Measurements from ENCODE around the gene TFR2. TPM values are rescaled to one million over a fixed set of nuclear protein-coding genes. Genes with fewer than 3 reads are reported as not detected.

Gene TFR2
- total and polyA plus RNA-seq, 4 donors, result 0.45 to 2.1 TPM; not detected in 2

DNA sequence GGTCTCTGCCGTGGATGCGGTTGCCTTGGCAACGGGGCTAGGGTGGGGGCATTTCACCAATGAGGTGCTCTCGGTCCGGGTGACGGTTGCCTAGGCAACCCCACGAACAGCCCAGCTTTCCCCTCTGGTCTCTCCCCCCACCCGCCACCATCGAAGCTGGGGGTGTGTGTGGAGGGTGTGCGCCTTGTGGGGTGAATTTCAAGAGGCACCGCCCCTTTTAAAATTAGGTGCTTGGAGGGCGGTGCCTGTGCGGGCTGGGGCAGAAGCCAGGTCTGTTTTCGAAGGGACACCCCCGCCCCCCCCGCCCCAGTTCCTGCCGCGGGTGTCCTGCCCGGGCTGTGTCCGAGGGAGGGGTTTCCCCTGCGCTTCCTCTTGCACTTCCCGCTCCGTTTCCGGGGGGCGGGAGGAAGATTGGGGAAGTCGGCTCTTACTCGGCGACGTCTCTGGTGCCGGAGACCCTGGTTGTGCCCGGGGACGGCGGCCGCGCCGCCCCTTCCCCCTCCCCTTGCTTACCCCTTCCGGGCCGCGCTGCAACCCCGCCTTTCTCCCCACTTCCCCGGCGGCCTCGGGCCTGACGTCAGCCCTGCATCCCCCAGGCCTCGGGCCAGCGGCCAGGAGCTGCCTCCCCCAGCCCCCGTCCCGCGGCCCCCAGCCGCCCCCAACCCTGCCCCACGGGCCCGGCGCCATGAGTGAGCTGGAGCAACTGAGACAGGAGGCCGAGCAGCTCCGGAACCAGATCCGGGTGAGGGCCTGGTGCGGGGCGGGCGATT, 34.4 kb upstream of the TFR2 start:
- 0 to 1% methylated on average over 53 to 59 of the region's 59 CpGs for WGBS, 2 donors
- Histone ChIP-seq H3K27ac (ENCODE audit: low read depth in 1 of 2, low read length in 2 of 2) (no peak overlapping the region), H3K4me1 (ENCODE audit: control insufficient read depth in 1 of 2, insufficient read depth in 2 of 2, low read length in 2 of 2) (no peaks in the 10 kb centered on the region), H3K4me3 (ENCODE audit: low read length in 2 of 2) (peak overlapping the region; percentile 54 to 75), H3K36me3 (ENCODE audit: control insufficient read depth in 1 of 2, insufficient read depth in 2 of 2, low read length in 1 of 2) (peaks cover 0 to 5% of the 10 kb centered on the region in 2 donors), H3K27me3 (ENCODE audit: control insufficient read depth in 1 of 2, insufficient read depth in 2 of 2, low read length in 1 of 2) (no peaks in the 10 kb centered on the region), H3K9me3 (ENCODE audit: control insufficient read depth, low read length) (no peaks in the 10 kb centered on the region)
- ATAC-seq (ENCODE audit: low FRiP score) (peak; percentile 34), DNase-seq (peak; percentile 90 to 92)
- intact Hi-C loops (cut with DNase I), result loop anchor here in 1 of 2 donors (5.0 kb wide), 1 partner anchor 88 kb away; the partner anchor contains the start of genes FBXO24 and LRCH4

DNA sequence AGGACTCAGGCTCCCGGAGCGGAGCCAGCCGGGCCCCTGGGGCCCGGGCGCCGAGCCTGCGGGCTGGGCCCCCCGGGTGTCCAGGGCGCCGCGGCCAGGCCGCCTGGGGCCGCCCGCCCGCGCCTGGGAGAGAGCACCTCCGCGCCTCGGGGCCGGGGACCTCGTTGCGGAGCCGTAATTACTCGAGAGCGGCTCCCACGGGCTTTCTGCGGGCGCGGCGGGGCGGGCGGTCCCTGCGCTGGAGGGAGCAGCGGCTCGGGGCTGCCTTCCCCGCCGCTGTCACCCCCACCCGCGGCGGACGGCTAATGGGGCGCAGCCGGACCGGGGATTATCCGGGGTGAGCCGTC, 33.7 kb upstream of the TFR2 start:
- Histone ChIP-seq H3K36me3 (ENCODE audit: control insufficient read depth in 1 of 2, insufficient read depth in 2 of 2, low read length in 1 of 2) (peaks cover 0 to 5% of the 10 kb centered on the region in 2 donors), H3K4me1 (ENCODE audit: control insufficient read depth in 1 of 2, insufficient read depth in 2 of 2, low read length in 2 of 2) (no peaks in the 10 kb centered on the region), H3K27me3 (ENCODE audit: control insufficient read depth in 1 of 2, insufficient read depth in 2 of 2, low read length in 1 of 2) (no peaks in the 10 kb centered on the region), H3K9me3 (ENCODE audit: control insufficient read depth, low read length) (no peaks in the 10 kb centered on the region), H3K27ac (ENCODE audit: low read depth in 1 of 2, low read length in 2 of 2) (peak overlapping the region; percentile 2 to 16), H3K4me3 (ENCODE audit: low read length in 2 of 2) (peak overlapping the region; percentile 54 to 75)
- WGBS, 2 donors, result 0% methylated on average over 37 to 46 of the region's 46 CpGs
- DNase-seq, result no peak
- no peak for ATAC-seq (ENCODE audit: low FRiP score)
- intact Hi-C loops (cut with DNase I), result loop anchor here in 1 of 2 donors (5.0 kb wide), 1 partner anchor 88 kb away; the partner anchor contains the start of genes FBXO24 and LRCH4

DNA sequence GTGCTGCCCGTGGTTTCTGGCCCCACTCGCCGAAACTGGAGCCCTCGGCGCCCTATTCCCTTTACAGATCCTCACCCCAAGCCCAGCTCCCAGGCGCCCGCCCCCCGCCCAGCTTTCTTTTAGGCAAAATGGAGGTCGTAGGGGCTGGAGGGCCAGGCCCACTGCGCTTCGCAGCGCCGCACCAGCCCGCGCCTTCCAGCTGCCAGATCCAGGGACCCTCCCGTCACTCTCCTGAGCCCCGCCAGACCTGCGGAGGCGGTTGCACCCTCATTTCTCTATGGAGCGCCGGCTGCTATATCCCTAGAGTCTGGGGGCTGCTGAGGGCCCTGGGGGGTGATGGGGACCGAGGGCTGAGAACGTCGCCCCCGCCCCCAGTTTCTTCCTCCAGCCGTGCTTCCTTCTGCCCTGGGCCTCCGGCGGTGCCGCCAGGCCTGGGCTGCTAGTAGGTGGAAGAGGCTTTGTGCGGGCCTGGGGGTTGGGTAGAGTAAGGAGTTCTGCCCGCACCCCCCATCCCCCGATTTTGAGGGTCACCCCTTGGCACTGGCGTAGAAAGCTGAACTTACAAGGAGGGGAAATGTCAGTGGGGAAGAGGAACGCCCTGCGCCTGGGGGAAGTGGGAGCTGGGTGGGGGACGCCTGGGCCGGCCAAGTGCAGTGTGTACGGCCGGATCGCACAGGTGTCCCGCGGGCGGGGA, 33.2 kb upstream of the TFR2 start:
- Histone ChIP-seq H3K4me1 (ENCODE audit: control insufficient read depth in 1 of 2, insufficient read depth in 2 of 2, low read length in 2 of 2) (no peaks in the 10 kb centered on the region), H3K36me3 (ENCODE audit: control insufficient read depth in 1 of 2, insufficient read depth in 2 of 2, low read length in 1 of 2) (peaks cover 0 to 5% of the 10 kb centered on the region in 2 donors), H3K27ac (ENCODE audit: low read depth in 1 of 2, low read length in 2 of 2) (peak overlapping the region; percentile 2 to 61), H3K27me3 (ENCODE audit: control insufficient read depth in 1 of 2, insufficient read depth in 2 of 2, low read length in 1 of 2) (no peaks in the 10 kb centered on the region), H3K9me3 (ENCODE audit: control insufficient read depth, low read length) (no peaks in the 10 kb centered on the region), H3K4me3 (ENCODE audit: low read length in 2 of 2) (peak overlapping the region; percentile 54 to 75)
- ATAC-seq (ENCODE audit: low FRiP score), result no peak
- peak; percentile 70 to 80 for DNase-seq
- intact Hi-C loops (cut with DNase I), result loop anchor here (5.0 kb wide), 2 partner anchors 62 to 87 kb away; partner anchors contain the start of genes FBXO24 (in 1 of the 2), LRCH4 (in 1 of the 2) and MOSPD3 (in 1 of the 2)
- WGBS, 2 donors, result 0 to 1% methylated on average over 42 to 43 of the region's 43 CpGs

DNA sequence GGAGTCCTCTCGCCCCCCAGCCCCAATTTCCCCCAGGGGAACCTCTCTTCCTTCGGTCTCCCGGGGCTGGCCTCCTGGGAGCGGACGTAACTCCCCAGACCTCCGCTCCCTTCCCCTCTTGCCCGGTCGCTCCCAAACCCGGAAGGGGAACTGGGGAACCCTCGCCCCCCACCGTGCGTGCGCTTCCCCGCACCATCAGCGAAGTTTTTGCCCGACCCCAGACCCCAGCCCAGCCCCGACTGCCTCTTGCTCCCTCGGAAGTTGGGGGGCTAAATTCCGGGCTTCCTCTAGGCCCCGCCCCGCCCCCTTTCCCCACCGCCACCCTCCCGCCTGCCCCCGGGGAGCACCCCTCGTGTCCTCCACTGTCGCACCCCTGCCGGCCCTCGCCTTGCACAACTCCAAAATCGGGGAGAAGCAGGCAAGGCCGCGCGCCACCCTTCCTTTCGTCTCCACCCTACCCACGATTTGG, 32.6 kb upstream of the TFR2 start:
- 1 to 2% methylated on average over 12 to 34 of the region's 34 CpGs for WGBS, 2 donors
- Histone ChIP-seq H3K27me3 (ENCODE audit: control insufficient read depth in 1 of 2, insufficient read depth in 2 of 2, low read length in 1 of 2) (no peaks in the 10 kb centered on the region), H3K4me1 (ENCODE audit: control insufficient read depth in 1 of 2, insufficient read depth in 2 of 2, low read length in 2 of 2) (no peaks in the 10 kb centered on the region), H3K36me3 (ENCODE audit: control insufficient read depth in 1 of 2, insufficient read depth in 2 of 2, low read length in 1 of 2) (peaks cover 0 to 5% of the 10 kb centered on the region in 2 donors), H3K4me3 (ENCODE audit: low read length in 2 of 2) (peak overlapping the region; percentile 54 to 75), H3K27ac (ENCODE audit: low read depth in 1 of 2, low read length in 2 of 2) (peak overlapping the region; percentile 6 to 80), H3K9me3 (ENCODE audit: control insufficient read depth, low read length) (no peaks in the 10 kb centered on the region)
- intact Hi-C loops (cut with DNase I), result loop anchor here (1.0 to 5.0 kb wide), 2 partner anchors 62 kb away; partner anchors contain the start of gene MOSPD3 (in 2 of the 2)
- DNase-seq (peak; percentile 73 to 87), ATAC-seq (ENCODE audit: low FRiP score) (peak; percentile 3)

DNA sequence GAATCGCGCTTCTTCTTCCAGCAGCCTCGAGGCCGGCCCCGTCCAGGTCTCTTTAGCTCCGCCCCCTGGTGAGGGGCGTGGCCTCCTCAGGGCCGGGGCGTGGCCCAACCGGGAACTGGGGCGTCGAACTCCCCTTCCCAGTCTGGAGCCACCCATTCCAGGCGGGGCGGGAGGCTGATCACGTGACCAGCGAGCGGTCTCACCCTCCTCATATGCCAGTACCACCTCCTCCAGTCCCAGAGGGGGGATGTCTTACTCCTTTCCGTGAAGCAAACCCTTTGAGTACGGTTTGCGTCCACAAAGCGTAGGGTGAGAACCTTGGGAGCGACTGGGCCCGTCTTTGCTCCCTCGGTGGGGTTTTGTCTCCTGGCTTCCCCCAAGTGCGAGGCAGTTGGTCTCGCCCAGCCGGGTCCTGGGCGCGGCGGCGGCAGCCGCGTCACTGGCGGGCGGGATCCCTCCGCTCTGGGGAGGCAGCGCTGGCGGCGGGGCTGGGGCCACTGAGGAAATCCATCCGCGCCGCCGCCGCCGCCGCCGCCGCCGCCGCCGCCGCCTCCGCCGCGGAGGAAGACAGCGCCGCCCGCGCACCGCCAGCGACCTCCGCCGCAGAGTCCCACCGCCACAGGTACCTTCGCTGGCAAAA, 32.1 kb upstream of the TFR2 start, which contains the start of gene GNB2:
GNB2 (plus strand) TSS at position 439 of the 640 bp plus-strand sequence. CDS start 2,526 bp downstream, outside the sequence.
- Histone ChIP-seq H3K36me3 (ENCODE audit: control insufficient read depth in 1 of 2, insufficient read depth in 2 of 2, low read length in 1 of 2) (peaks cover 0 to 4% of the 10 kb centered on the region in 2 donors), H3K9me3 (ENCODE audit: control insufficient read depth, low read length) (no peaks in the 10 kb centered on the region), H3K27me3 (ENCODE audit: control insufficient read depth in 1 of 2, insufficient read depth in 2 of 2, low read length in 1 of 2) (no peaks in the 10 kb centered on the region), H3K27ac (ENCODE audit: low read depth in 1 of 2, low read length in 2 of 2) (peak within 1 kb of the TSS; percentile 6 to 90), H3K4me3 (ENCODE audit: low read length in 2 of 2) (peak within 1 kb of the TSS; percentile 54 to 75), H3K4me1 (ENCODE audit: control insufficient read depth in 1 of 2, insufficient read depth in 2 of 2, low read length in 2 of 2) (no peaks in the 10 kb centered on the region)
- 0% methylated on average over 55 to 65 of the region's 65 CpGs for WGBS, 2 donors
- ATAC-seq (ENCODE audit: low FRiP score) (peak; percentile 95), DNase-seq (peak; percentile 100)
- intact Hi-C loops (cut with DNase I), result loop anchor here (1.0 to 5.0 kb wide), 2 partner anchors 61 kb away; partner anchors contain the start of gene MOSPD3 (in 2 of the 2)

DNA sequence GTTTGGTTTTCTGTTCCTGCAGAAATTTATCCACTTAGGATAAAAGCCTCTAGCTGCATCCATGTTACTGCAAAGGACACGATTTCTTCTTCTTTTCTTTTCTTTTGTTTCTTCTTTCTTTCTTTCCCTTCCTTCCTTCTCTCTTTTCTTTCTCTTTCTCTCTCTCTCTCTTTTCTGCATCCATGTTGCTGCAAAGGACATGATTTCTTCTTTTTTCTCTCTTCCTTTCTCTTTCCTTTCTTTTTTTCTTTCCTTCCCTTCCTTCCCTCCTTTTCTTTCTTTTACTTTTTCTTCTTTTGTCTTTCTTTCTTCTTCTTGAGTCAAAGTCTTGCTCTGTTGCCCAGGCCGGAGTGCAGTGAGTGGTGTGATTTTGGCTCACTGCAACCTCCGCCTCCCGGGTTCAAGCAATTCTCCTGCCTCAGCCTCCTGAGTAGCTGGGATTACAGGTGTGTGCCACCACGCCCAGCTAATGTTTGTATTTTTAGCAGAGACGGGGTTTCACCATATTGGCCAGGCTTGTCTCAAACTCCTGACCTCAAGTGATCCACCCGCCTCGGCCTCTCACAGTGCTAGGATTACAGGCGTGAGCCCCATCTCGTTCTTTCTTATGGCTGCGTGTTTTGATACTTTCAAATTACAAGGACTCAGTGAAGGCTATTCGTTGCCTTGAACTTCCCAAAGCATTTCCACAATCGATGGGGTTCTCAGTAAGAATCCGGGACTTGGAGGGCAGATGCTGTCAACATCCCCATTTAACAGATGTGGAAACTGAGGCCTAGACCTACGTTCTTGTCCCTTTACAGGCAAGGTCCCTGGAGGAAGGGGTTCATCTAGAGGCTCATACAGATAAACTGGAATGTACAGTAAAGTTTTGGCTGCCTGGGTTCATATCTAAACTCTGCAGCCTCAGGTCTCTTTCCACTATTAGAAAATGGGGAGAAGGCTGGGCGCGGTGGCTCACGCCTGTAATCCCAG, 30.3 kb upstream of the TFR2 start:
- H3K9me3 ChIP-seq (ENCODE audit: control insufficient read depth, low read length), result no peaks in the 10 kb centered on the region
- 90 to 91% methylated on average over 18 of the region's 18 CpGs for WGBS, 2 donors
- no peaks in the 10 kb centered on the region for H3K27me3 ChIP-seq (ENCODE audit: control insufficient read depth in 1 of 2, insufficient read depth in 2 of 2, low read length in 1 of 2)
- no peaks in the 10 kb centered on the region for H3K36me3 ChIP-seq (ENCODE audit: control insufficient read depth in 1 of 2, insufficient read depth in 2 of 2, low read length in 1 of 2)
- H3K4me1 ChIP-seq (ENCODE audit: control insufficient read depth in 1 of 2, insufficient read depth in 2 of 2, low read length in 2 of 2), result peaks cover 0 to 3% of the 10 kb centered on the region in 2 donors
- H3K27ac ChIP-seq (ENCODE audit: low read depth in 1 of 2, low read length in 2 of 2), result no peak overlapping the region
- no peak for ATAC-seq (ENCODE audit: low FRiP score)
- intact Hi-C loops (cut with DNase I), result loop anchor here in 1 of 2 donors (5.0 kb wide), 1 partner anchor 59 kb away; the partner anchor contains the start of gene MOSPD3
- no peak for DNase-seq
- no peak overlapping the region for H3K4me3 ChIP-seq (ENCODE audit: low read length in 2 of 2)

DNA sequence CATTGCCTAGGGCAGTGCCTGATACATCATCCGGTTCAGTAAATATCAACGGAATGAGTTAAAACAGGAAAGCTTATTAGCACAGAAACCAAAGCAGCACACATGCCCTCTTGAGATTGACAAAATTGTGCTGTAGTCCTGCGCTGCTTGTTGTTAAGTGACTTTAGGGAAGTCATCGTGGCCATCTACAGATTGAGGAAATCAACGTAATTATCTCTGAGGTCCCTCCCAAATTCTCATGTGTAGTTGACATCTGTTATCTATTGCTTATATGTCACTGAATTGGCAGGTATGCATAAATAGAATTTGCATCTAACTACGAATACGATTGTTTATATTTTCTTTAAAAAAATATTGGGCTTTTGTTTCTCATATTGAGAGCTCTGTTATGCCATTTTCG, 28.7 kb upstream of the TFR2 start:
- H3K27ac ChIP-seq (ENCODE audit: low read depth in 1 of 2, low read length in 2 of 2), result no peak overlapping the region
- H3K4me3 ChIP-seq (ENCODE audit: low read length in 2 of 2), result no peak overlapping the region
- ATAC-seq (ENCODE audit: low FRiP score), result no peak
- H3K9me3 ChIP-seq (ENCODE audit: control insufficient read depth, low read length), result no peaks in the 10 kb centered on the region
- no peak for DNase-seq
- WGBS, 2 donors, result 78 to 84% methylated on average over 8 of the region's 8 CpGs
- no peaks in the 10 kb centered on the region for H3K27me3 ChIP-seq (ENCODE audit: control insufficient read depth in 1 of 2, insufficient read depth in 2 of 2, low read length in 1 of 2)
- no peaks in the 10 kb centered on the region for H3K36me3 ChIP-seq (ENCODE audit: control insufficient read depth in 1 of 2, insufficient read depth in 2 of 2, low read length in 1 of 2)
- intact Hi-C loops (cut with DNase I), result loop anchor here in 1 of 2 donors (5.0 kb wide), 1 partner anchor 58 kb away; the partner anchor contains the start of gene MOSPD3
- peaks cover 0 to 3% of the 10 kb centered on the region in 2 donors for H3K4me1 ChIP-seq (ENCODE audit: control insufficient read depth in 1 of 2, insufficient read depth in 2 of 2, low read length in 2 of 2)
